Activated naive CD4-positive, alpha-beta T cell treated with anti-CD3 and anti-CD28 coated beads, Interleukin-2, amount 10 ng/mL, durations not matched to agents 7 days and 5 days (primary cell): ENCODE results near the gene NABP2.
A peak's percentile ranks its signal among the peaks of the same experiment; 100 is the strongest.
"Not testable (repeated sequence)": the region's sequence is repeated elsewhere in the genome, so short reads cannot be mapped to it uniquely, and the experiment has no call there.

ENCODE experiments used
- CTCF ChIA-PET: fragments of 350-600 bp; sonication (Branson Sonifier 250); formaldehyde crosslinking; loops from one replicate; lab custom pipeline; 2021; ENCODE audit warnings: antibody characterized with exemption; lab: Charles Lee
- DNase-seq: peaks from one replicate; pipeline ENCODE4 v3.0.0-alpha.2; 2020
- H3K27ac Mint-ChIP-seq: one replicate; pipeline ENCODE4 v1.8.0; 2021; ENCODE audit warnings: mild to moderate bottlenecking, moderate library complexity, mixed read lengths
- H3K27me3 Mint-ChIP-seq: one replicate; pipeline ENCODE4 v1.8.0; 2021; ENCODE audit warnings: mild to moderate bottlenecking, mixed read lengths
- H3K36me3 Mint-ChIP-seq: one replicate; pipeline ENCODE4 v1.8.0; 2021; ENCODE audit warnings: mixed read lengths
- H3K4me1 Mint-ChIP-seq: one replicate; pipeline ENCODE4 v1.8.0; 2021; ENCODE audit warnings: mixed read lengths
- H3K4me3 Mint-ChIP-seq: one replicate; pipeline ENCODE4 v1.8.0; 2021; ENCODE audit warnings: mild to moderate bottlenecking, moderate library complexity, mixed read lengths
- H3K9me3 Mint-ChIP-seq: one replicate; pipeline ENCODE4 v1.8.0; 2021; ENCODE audit warnings: mixed read lengths

NABP2 gene

GRCh38 chr12:56224102-56224701 is at the start of gene NABP2:
TSS of gene NABP2 (plus strand) at chr12:56224342. CDS start at chr12:56224857, 515 bp downstream.
- CTCF ChIA-PET: no interaction called here
- peak; percentile 97 for DNase-seq
- Mint-ChIP-seq H3K4me3 (peak within 1 kb of the TSS; percentile 83), H3K27me3 (no peaks in the 10 kb centered on the region), H3K36me3 (peaks cover 10% of the 10 kb centered on the region), H3K4me1 (peaks cover 53% of the 10 kb centered on the region), H3K27ac (peak within 1 kb of the TSS; percentile 81), H3K9me3 (no peaks in the 10 kb centered on the region)

GRCh38 chr12:56178347-56178746 is 45.8 kb upstream of the NABP2 start:
- Mint-ChIP-seq H3K27ac (no peak overlapping the region), H3K27me3 (no peaks in the 10 kb centered on the region), H3K36me3 (peaks cover 70% of the 10 kb centered on the region), H3K9me3 (no peaks in the 10 kb centered on the region), H3K4me3 (no peak overlapping the region), H3K4me1 (no peaks in the 10 kb centered on the region)
- no peak for DNase-seq
- CTCF ChIA-PET: interaction anchor here (1.6 kb wide), 1 partner anchor 10 kb away, joined by 3 read pairs; no protein-coding TSS in a partner anchor

GRCh38 chr12:56186957-56187356 is 37.2 kb upstream of the NABP2 start:
- H3K27me3 Mint-ChIP-seq: peaks cover 7% of the 10 kb centered on the region
- no peaks in the 10 kb centered on the region for H3K9me3 Mint-ChIP-seq
- CTCF ChIA-PET: interaction anchor here (1.9 to 6.5 kb wide), 4 partner anchors 11 to 448 kb away, joined by 4 to 51 read pairs (median 22); partner anchors contain the start of genes ANKRD52 and ESYT1
- H3K27ac Mint-ChIP-seq: peak overlapping the region; percentile 88
- DNase-seq: no peak
- peak overlapping the region; percentile 31 for H3K4me3 Mint-ChIP-seq
- H3K4me1 Mint-ChIP-seq: peaks cover 43% of the 10 kb centered on the region
- H3K36me3 Mint-ChIP-seq: peaks cover 41% of the 10 kb centered on the region

- Mint-ChIP-seq H3K4me1 (peaks cover 52% of the 10 kb centered on the region), H3K36me3 (peaks cover 39% of the 10 kb centered on the region), H3K27ac (peak overlapping the region; percentile 88), H3K27me3 (peaks cover 7% of the 10 kb centered on the region), H3K9me3 (no peaks in the 10 kb centered on the region), H3K4me3 (peak overlapping the region; percentile 94)
- CTCF ChIA-PET: interaction anchor here (0.8 to 6.5 kb wide), 14 partner anchors 10 to 449 kb away, joined by 3 to 87 read pairs (median 8); partner anchors contain the start of genes ANKRD52, ESYT1, MYL6 and RNF41
- peak; percentile 27 for DNase-seq
Measured at GRCh38 chr12:56188131-56188777, 35.9 kb upstream of the NABP2 start.

- H3K9me3 Mint-ChIP-seq: no peaks in the 10 kb centered on the region
- H3K4me3 Mint-ChIP-seq: peak overlapping the region; percentile 94
- no peak for DNase-seq
- peaks cover 7% of the 10 kb centered on the region for H3K27me3 Mint-ChIP-seq
- H3K4me1 Mint-ChIP-seq: peaks cover 55% of the 10 kb centered on the region
- H3K27ac Mint-ChIP-seq: peak overlapping the region; percentile 88
- CTCF ChIA-PET: interaction anchor here (0.8 to 6.5 kb wide), 18 partner anchors 8 to 450 kb away, joined by 3 to 87 read pairs (median 4); partner anchors contain the start of genes ANKRD52, ESYT1, MYL6 and PA2G4
- peaks cover 38% of the 10 kb centered on the region for H3K36me3 Mint-ChIP-seq
Measured at GRCh38 chr12:56188778-56189098, 35.4 kb upstream of the NABP2 start.

- Mint-ChIP-seq H3K36me3 (peaks cover 33% of the 10 kb centered on the region), H3K4me1 (peaks cover 55% of the 10 kb centered on the region), H3K9me3 (no peaks in the 10 kb centered on the region), H3K27ac (peak within 1 kb of the TSS; percentile 96), H3K4me3 (peak within 1 kb of the TSS; percentile 94), H3K27me3 (peaks cover 7% of the 10 kb centered on the region)
- peak; percentile 91 for DNase-seq
- CTCF ChIA-PET: interaction anchor here (0.5 to 6.5 kb wide), 30 partner anchors 8 to 821 kb away, joined by 3 to 87 read pairs (median 4); partner anchors contain the start of genes ANKRD52, COQ10A, ESYT1 and MYL6
Measured at GRCh38 chr12:56189099-56189917, 34.8 kb upstream of the NABP2 start, which contains the start of gene SMARCC2. TSS of gene SMARCC2 (minus strand) at chr12:56189483. CDS start at chr12:56189461, 22 bp downstream.

- peaks cover 7% of the 10 kb centered on the region for H3K27me3 Mint-ChIP-seq
- H3K4me3 Mint-ChIP-seq: peak overlapping the region; percentile 94
- peaks cover 52% of the 10 kb centered on the region for H3K4me1 Mint-ChIP-seq
- DNase-seq: peak; percentile 81
- H3K36me3 Mint-ChIP-seq: peaks cover 26% of the 10 kb centered on the region
- peak overlapping the region; percentile 96 for H3K27ac Mint-ChIP-seq
- CTCF ChIA-PET: interaction anchor here (0.5 to 6.5 kb wide), 27 partner anchors 9 to 820 kb away, joined by 3 to 87 read pairs (median 4); partner anchors contain the start of genes ANKRD52, COQ10A, ESYT1 and MYL6
- H3K9me3 Mint-ChIP-seq: no peaks in the 10 kb centered on the region
Measured at GRCh38 chr12:56189918-56190694, 34.0 kb upstream of the NABP2 start.

GRCh38 chr12:56190695-56191155 is 33.4 kb upstream of the NABP2 start:
- H3K36me3 Mint-ChIP-seq: peaks cover 23% of the 10 kb centered on the region

GRCh38 chr12:56192582-56192981 is 31.6 kb upstream of the NABP2 start:
- Mint-ChIP-seq H3K4me1 (peaks cover 37% of the 10 kb centered on the region), H3K27me3 (peaks cover 7% of the 10 kb centered on the region), H3K9me3 (no peaks in the 10 kb centered on the region), H3K27ac (no peak overlapping the region), H3K36me3 (peaks cover 8% of the 10 kb centered on the region), H3K4me3 (no peak overlapping the region)
- CTCF ChIA-PET: interaction anchor here (0.6 to 6.5 kb wide), 10 partner anchors 15 to 309 kb away, joined by 3 to 87 read pairs (median 6); partner anchors contain the start of genes ANKRD52, COQ10A, RPL41 and ZC3H10
- DNase-seq: no peak

More at GRCh38 chr12:56190695-56191155, 33.4 kb upstream of the NABP2 start:
- no peak for DNase-seq
- Mint-ChIP-seq H3K4me1 (peaks cover 51% of the 10 kb centered on the region), H3K9me3 (no peaks in the 10 kb centered on the region), H3K27ac (peak overlapping the region; percentile 96), H3K4me3 (peak overlapping the region; percentile 94), H3K27me3 (peaks cover 7% of the 10 kb centered on the region)
- CTCF ChIA-PET: interaction anchor here (0.8 to 6.5 kb wide), 5 partner anchors 32 to 77 kb away, joined by 3 to 87 read pairs (median 17); partner anchors contain the start of genes ANKRD52, COQ10A, RNF41 and RPL41

GRCh38 chr12:56193025-56193578 is 31.0 kb upstream of the NABP2 start:
- CTCF ChIA-PET: interaction anchor here (0.9 to 6.5 kb wide), 8 partner anchors 15 to 309 kb away, joined by 3 to 33 read pairs (median 6); partner anchors contain the start of genes ANKRD52 and COQ10A
- peaks cover 7% of the 10 kb centered on the region for H3K27me3 Mint-ChIP-seq

GRCh38 chr12:56196818-56197550 is 27.2 kb upstream of the NABP2 start:
- CTCF ChIA-PET: interaction anchor here (0.7 to 1.0 kb wide), 3 partner anchors 11 to 1623 kb away, joined by 3 to 7 read pairs (median 3); no protein-coding TSS in a partner anchor
- not testable (repeated sequence) for H3K27me3 Mint-ChIP-seq, H3K4me3 Mint-ChIP-seq, DNase-seq, H3K36me3 Mint-ChIP-seq, H3K27ac Mint-ChIP-seq, H3K9me3 Mint-ChIP-seq
- peaks cover 13% of the 10 kb centered on the region for H3K4me1 Mint-ChIP-seq

More at GRCh38 chr12:56193025-56193578, 31.0 kb upstream of the NABP2 start:
- H3K4me1 Mint-ChIP-seq: peaks cover 32% of the 10 kb centered on the region
- H3K27ac Mint-ChIP-seq: no peak overlapping the region
- peak; percentile 87 for DNase-seq
- H3K4me3 Mint-ChIP-seq: no peak overlapping the region
- H3K9me3 Mint-ChIP-seq: no peaks in the 10 kb centered on the region
- peaks cover 7% of the 10 kb centered on the region for H3K36me3 Mint-ChIP-seq
